ENCODE data around the gene ZIK1.

DNA sequence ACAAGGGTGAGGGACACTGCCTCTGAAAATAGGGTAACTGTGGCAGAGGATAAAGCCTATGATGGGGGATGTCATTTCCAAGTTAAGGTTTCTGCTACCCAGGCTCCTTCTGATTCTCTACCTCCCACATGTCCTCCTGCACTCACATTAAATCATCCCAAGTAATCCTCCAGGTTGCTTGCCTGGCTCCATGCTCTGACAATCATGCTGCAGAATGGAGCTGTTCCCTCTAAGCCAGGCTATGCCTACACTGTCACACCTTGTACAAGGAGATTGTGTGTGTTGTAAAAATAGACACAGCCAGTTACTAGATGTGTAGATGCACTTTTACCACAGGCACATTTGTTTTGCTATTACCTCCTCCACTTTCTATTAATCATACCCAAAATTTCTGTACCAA lies 13.2 kb upstream of the ZIK1 start:
- TF ChIP-seq, protein P1, sequence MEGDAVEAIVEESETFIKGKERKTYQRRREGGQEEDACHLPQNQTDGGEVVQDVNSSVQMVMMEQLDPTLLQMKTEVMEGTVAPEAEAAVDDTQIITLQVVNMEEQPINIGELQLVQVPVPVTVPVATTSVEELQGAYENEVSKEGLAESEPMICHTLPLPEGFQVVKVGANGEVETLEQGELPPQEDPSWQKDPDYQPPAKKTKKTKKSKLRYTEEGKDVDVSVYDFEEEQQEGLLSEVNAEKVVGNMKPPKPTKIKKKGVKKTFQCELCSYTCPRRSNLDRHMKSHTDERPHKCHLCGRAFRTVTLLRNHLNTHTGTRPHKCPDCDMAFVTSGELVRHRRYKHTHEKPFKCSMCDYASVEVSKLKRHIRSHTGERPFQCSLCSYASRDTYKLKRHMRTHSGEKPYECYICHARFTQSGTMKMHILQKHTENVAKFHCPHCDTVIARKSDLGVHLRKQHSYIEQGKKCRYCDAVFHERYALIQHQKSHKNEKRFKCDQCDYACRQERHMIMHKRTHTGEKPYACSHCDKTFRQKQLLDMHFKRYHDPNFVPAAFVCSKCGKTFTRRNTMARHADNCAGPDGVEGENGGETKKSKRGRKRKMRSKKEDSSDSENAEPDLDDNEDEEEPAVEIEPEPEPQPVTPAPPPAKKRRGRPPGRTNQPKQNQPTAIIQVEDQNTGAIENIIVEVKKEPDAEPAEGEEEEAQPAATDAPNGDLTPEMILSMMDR (IDR thresholded peaks at IDR 0.05) = no peak
- TF ChIP-seq POLR2AphosphoS5 (IDR thresholded peaks at IDR 0.05; ENCODE audit: low read depth, low read length) = no peak
- TF ChIP-seq, protein P2, sequence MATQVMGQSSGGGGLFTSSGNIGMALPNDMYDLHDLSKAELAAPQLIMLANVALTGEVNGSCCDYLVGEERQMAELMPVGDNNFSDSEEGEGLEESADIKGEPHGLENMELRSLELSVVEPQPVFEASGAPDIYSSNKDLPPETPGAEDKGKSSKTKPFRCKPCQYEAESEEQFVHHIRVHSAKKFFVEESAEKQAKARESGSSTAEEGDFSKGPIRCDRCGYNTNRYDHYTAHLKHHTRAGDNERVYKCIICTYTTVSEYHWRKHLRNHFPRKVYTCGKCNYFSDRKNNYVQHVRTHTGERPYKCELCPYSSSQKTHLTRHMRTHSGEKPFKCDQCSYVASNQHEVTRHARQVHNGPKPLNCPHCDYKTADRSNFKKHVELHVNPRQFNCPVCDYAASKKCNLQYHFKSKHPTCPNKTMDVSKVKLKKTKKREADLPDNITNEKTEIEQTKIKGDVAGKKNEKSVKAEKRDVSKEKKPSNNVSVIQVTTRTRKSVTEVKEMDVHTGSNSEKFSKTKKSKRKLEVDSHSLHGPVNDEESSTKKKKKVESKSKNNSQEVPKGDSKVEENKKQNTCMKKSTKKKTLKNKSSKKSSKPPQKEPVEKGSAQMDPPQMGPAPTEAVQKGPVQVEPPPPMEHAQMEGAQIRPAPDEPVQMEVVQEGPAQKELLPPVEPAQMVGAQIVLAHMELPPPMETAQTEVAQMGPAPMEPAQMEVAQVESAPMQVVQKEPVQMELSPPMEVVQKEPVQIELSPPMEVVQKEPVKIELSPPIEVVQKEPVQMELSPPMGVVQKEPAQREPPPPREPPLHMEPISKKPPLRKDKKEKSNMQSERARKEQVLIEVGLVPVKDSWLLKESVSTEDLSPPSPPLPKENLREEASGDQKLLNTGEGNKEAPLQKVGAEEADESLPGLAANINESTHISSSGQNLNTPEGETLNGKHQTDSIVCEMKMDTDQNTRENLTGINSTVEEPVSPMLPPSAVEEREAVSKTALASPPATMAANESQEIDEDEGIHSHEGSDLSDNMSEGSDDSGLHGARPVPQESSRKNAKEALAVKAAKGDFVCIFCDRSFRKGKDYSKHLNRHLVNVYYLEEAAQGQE (IDR thresholded peaks at IDR 0.05; ENCODE audit: insufficient read depth in 1 of 2, low read depth in 2 of 2, low read length in 1 of 2) = no peak
